Activated T-helper 17 cell treated with anti-CD3 and anti-CD28 coated beads, Interleukin-2, amount 50 U/mL, for 72 hours (primary cell): ENCODE measurements around the gene GCSAM. TPM values are rescaled to one million over a fixed set of nuclear protein-coding genes. Genes with fewer than 3 reads are reported as not detected.

Experiments used
- ATAC-seq: fragments of 150-1000 bp; cut with Tn5 transposase; replicated peaks from 2 replicates; pipeline ENCODE4 v1.10.0; 2021; ENCODE audit warnings: mild to moderate bottlenecking, moderate library complexity
- H3K27ac Mint-ChIP-seq: one replicate; pipeline ENCODE4 v1.8.0; 2022; ENCODE audit warnings: mixed read lengths
- H3K27me3 Mint-ChIP-seq: one replicate; pipeline ENCODE4 v1.8.0; 2022; ENCODE audit warnings: mixed read lengths
- H3K36me3 Mint-ChIP-seq: one replicate; pipeline ENCODE4 v1.8.0; 2022; ENCODE audit warnings: low read depth, mild to moderate bottlenecking, mixed read lengths
- H3K4me1 Mint-ChIP-seq: one replicate; pipeline ENCODE4 v1.8.0; 2022; ENCODE audit warnings: mixed read lengths
- H3K4me3 Mint-ChIP-seq: one replicate; pipeline ENCODE4 v1.8.0; 2022; ENCODE audit warnings: mild to moderate bottlenecking, mixed read lengths
- H3K9me3 Mint-ChIP-seq: one replicate; pipeline ENCODE4 v1.8.0; 2022; ENCODE audit warnings: mixed read lengths
- total RNA-seq, 2 donors: library from RNA; stranded (reverse); gene quantifications; one replicate each; pipeline ENCODE4 v1.2.3, GENCODE V29; 2022

The GCSAM gene
- 10 to 100 TPM; 13.5 to 18.6 TPM for total RNA-seq

GRCh38 chr3:112132975-112133448 is at the start of gene GCSAM:
Gene GCSAM, minus strand, starts transcription at chr3:112133248. Its CDS starts 128 bp downstream, at chr3:112133120.
- H3K36me3 Mint-ChIP-seq = peaks cover 16% of the 10 kb centered on the region
- peak; percentile 85 for ATAC-seq
- H3K4me1 Mint-ChIP-seq = peaks cover 63% of the 10 kb centered on the region
- H3K9me3 Mint-ChIP-seq = no peaks in the 10 kb centered on the region
- H3K27me3 Mint-ChIP-seq = no peaks in the 10 kb centered on the region
- H3K4me3 Mint-ChIP-seq = peak within 1 kb of the TSS; percentile 93
- peak within 1 kb of the TSS; percentile 96 for H3K27ac Mint-ChIP-seq

DNA sequence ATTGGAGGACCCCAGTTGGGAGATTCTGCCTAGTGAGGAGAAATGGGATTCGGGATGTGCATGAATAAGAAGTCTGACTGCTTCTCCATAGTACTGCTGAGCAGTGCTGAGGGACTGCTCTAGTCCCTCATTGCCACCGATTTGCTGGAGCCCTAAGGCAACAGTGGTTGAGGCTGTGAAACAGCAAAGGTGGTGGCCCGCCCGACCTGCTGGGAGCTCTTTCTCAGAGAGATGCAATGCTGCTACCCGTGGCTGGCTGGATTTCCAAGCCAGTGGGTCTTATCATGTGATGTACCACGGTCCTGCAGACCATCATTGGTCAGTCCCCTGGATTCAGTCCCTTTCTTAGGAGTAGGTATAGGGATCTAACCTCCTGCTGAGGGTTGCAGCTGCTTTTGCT is 42.6 kb upstream of the GCSAM start:
- Mint-ChIP-seq H3K4me3 (no peak overlapping the region), H3K36me3 (no peaks in the 10 kb centered on the region), H3K4me1 (no peaks in the 10 kb centered on the region), H3K27me3 (no peaks in the 10 kb centered on the region), H3K27ac (no peak overlapping the region), H3K9me3 (no peaks in the 10 kb centered on the region)
- no peak for ATAC-seq

- ATAC-seq = no peak
- H3K4me3 Mint-ChIP-seq = no peak overlapping the region
- H3K36me3 Mint-ChIP-seq = no peaks in the 10 kb centered on the region
- H3K27me3 Mint-ChIP-seq = no peaks in the 10 kb centered on the region
- no peaks in the 10 kb centered on the region for H3K4me1 Mint-ChIP-seq
- H3K27ac Mint-ChIP-seq = no peak overlapping the region
- no peaks in the 10 kb centered on the region for H3K9me3 Mint-ChIP-seq
Observed at GRCh38 chr3:112175037-112175436, 42.0 kb upstream of the GCSAM start.

GRCh38 chr3:112171144-112171543 is 38.1 kb upstream of the GCSAM start:
- Mint-ChIP-seq H3K4me3 (no peak overlapping the region), H3K27ac (no peak overlapping the region), H3K27me3 (no peaks in the 10 kb centered on the region), H3K9me3 (no peaks in the 10 kb centered on the region), H3K36me3 (no peaks in the 10 kb centered on the region), H3K4me1 (no peaks in the 10 kb centered on the region)
- no peak for ATAC-seq

DNA sequence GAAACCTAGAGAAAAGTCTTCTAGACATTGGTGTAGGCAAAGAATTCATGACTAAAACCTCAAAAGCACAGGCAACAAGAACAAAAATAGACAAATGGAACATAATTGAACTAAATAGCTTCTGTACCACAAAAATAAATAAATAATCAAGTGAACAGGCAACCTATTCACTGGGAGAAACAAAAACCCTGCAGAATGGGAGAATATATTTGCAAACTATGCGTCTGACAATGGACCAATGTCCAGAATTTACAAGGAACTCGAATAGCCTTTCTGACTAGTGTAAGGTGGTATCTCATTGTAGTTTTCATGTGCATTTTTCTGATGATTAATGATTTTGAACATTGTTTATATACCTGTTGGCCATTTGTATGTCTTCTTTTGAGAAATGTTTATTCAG is 37.0 kb upstream of the GCSAM start:
- no peaks in the 10 kb centered on the region for H3K4me1 Mint-ChIP-seq
- no peaks in the 10 kb centered on the region for H3K9me3 Mint-ChIP-seq
- H3K36me3 Mint-ChIP-seq = no peaks in the 10 kb centered on the region
- H3K27ac Mint-ChIP-seq = no peak overlapping the region
- H3K4me3 Mint-ChIP-seq = no peak overlapping the region
- ATAC-seq = no peak
- no peaks in the 10 kb centered on the region for H3K27me3 Mint-ChIP-seq

DNA sequence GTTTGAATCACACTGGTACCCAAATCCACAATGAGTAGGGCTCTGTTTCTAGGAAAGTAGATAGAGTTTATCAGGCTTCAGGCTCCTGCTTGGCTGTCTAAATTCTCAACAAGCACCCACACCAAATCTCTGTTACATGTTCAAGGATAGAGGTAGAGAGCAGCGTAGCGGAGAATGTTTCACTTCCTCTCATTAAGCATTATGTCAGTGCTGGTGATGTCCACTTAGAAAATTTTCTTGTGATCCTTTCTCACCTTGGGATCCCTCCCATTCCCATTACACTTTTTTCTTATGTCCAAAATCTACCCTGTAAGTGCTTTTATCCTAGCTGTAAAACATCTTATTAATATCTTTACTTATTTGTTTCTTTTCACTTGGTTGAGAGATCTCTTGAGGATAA is 34.7 kb upstream of the GCSAM start:
- Mint-ChIP-seq H3K27ac (no peak overlapping the region), H3K9me3 (no peaks in the 10 kb centered on the region), H3K4me3 (no peak overlapping the region), H3K27me3 (no peaks in the 10 kb centered on the region), H3K4me1 (no peaks in the 10 kb centered on the region), H3K36me3 (no peaks in the 10 kb centered on the region)
- no peak for ATAC-seq

DNA sequence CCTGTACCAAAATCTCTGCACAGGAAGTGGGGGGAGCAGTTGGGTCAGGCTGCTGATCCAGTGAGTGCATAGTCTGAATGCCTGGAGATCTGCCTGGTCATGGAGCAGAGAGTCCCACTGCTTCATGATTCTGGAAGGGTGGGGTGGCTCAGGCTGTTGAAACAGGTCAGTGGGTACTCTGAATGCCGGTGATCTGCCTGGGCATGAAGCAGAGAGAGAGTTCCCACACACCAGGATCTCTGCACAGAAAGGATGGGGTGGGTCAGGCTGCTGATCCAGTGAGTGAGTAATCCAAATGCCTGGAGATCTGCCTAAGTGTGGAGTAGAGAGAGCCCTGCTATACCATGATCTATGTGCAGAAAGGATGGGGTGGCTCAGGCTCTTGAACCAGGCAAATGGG is 16.1 kb upstream of the GCSAM start:
- H3K9me3 Mint-ChIP-seq = peaks cover 5% of the 10 kb centered on the region
- H3K4me1 Mint-ChIP-seq = no peaks in the 10 kb centered on the region
- H3K4me3 Mint-ChIP-seq = no peak overlapping the region
- ATAC-seq = no peak
- no peak overlapping the region for H3K27ac Mint-ChIP-seq
- no peaks in the 10 kb centered on the region for H3K27me3 Mint-ChIP-seq
- no peaks in the 10 kb centered on the region for H3K36me3 Mint-ChIP-seq

DNA sequence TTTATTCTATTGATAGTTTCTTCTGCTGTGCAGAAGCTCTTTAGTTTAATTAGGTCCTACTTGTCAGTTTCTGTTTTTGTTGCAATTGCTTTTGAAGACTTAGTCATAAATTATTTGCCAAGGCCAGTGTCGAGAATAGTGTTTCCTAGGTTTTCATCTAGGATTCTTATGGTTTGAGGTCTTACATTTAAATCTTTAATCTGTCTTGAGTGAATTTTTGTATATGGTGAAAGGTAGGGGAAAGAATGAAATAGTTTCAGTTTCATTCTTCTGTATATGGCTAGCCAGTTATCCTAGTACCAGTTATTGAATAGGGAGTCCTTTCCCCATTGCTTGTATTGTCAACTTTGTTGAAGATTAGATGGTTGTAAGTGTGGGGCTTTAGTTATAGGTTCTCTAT is 10.6 kb upstream of the GCSAM start:
- peak; percentile 61 for ATAC-seq
- H3K4me1 Mint-ChIP-seq = peaks cover 14% of the 10 kb centered on the region
- peak overlapping the region; percentile 54 for H3K4me3 Mint-ChIP-seq
- H3K27ac Mint-ChIP-seq = peak overlapping the region; percentile 78
- H3K9me3 Mint-ChIP-seq = peaks cover 5% of the 10 kb centered on the region
- H3K36me3 Mint-ChIP-seq = no peaks in the 10 kb centered on the region
- H3K27me3 Mint-ChIP-seq = no peaks in the 10 kb centered on the region

- H3K27me3 Mint-ChIP-seq = no peaks in the 10 kb centered on the region
- no peaks in the 10 kb centered on the region for H3K36me3 Mint-ChIP-seq
- peaks cover 5% of the 10 kb centered on the region for H3K9me3 Mint-ChIP-seq
Observed at GRCh38 chr3:112143251-112143650, 10.2 kb upstream of the GCSAM start.

GRCh38 chr3:112141293-112141692 is 8.2 kb upstream of the GCSAM start:
- Mint-ChIP-seq H3K9me3 (no peaks in the 10 kb centered on the region), H3K36me3 (no peaks in the 10 kb centered on the region), H3K27me3 (no peaks in the 10 kb centered on the region), H3K4me1 (peaks cover 24% of the 10 kb centered on the region), H3K4me3 (no peak overlapping the region), H3K27ac (no peak overlapping the region)
- ATAC-seq = no peak

More at GRCh38 chr3:112143251-112143650, 10.2 kb upstream of the GCSAM start:
- Mint-ChIP-seq H3K4me1 (peaks cover 14% of the 10 kb centered on the region), H3K27ac (peak overlapping the region; percentile 78), H3K4me3 (peak overlapping the region; percentile 54)
- peak; percentile 90 for ATAC-seq

GRCh38 chr3:112140584-112140983 is 7.5 kb upstream of the GCSAM start:
- peak; percentile 67 for ATAC-seq
- Mint-ChIP-seq H3K4me3 (peak overlapping the region; percentile 14), H3K27ac (peak overlapping the region; percentile 79), H3K27me3 (no peaks in the 10 kb centered on the region), H3K4me1 (peaks cover 31% of the 10 kb centered on the region), H3K9me3 (no peaks in the 10 kb centered on the region), H3K36me3 (no peaks in the 10 kb centered on the region)

DNA sequence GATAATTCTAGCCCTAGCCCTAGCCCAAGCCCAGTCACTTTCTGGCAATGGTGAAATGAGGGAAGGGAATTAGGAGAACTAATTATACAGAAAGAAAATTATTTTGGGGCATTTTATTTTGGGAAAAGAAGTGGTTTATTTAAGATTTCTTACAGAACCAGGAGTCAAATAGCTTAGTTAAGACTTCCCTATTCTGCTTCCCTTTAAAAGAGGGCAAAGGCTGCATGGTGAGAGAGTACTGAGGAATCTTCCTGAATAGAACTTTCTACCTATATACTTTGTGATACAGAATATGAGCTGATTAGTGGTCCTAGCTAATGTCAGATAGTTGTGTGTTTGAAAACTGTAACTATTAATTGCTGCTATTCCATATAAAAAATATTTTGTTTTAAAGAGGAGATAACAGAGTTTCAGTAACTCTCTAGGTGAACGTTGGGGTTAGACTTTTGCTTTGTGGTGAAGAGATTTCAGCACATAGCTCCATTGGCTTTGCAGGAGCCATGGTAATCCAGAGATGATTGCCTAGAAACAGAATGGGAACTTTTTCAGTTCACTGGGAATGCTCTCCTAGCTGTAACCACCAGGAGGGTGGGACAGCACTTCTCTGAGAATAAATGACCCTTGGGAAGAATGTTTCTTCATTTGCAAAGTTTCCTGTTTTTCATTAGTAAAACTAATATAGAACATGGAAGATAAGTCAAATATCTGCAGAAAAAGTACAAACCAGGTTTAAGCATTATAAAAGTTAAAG is 5.3 kb upstream of the GCSAM start:
- Mint-ChIP-seq H3K4me3 (no peak overlapping the region), H3K27ac (no peak overlapping the region), H3K36me3 (no peaks in the 10 kb centered on the region), H3K9me3 (no peaks in the 10 kb centered on the region), H3K4me1 (peaks cover 39% of the 10 kb centered on the region), H3K27me3 (no peaks in the 10 kb centered on the region)
- ATAC-seq = no peak

GRCh38 chr3:112137781-112138180 is 4.7 kb upstream of the GCSAM start:
- no peaks in the 10 kb centered on the region for H3K36me3 Mint-ChIP-seq
- H3K9me3 Mint-ChIP-seq = no peaks in the 10 kb centered on the region
- H3K27ac Mint-ChIP-seq = no peak overlapping the region

GRCh38 chr3:112136959-112137693 is 4.1 kb upstream of the GCSAM start:
- Mint-ChIP-seq H3K4me1 (peaks cover 42% of the 10 kb centered on the region), H3K4me3 (no peak overlapping the region)

More at GRCh38 chr3:112137781-112138180, 4.7 kb upstream of the GCSAM start:
- no peaks in the 10 kb centered on the region for H3K27me3 Mint-ChIP-seq
- H3K4me1 Mint-ChIP-seq = peaks cover 42% of the 10 kb centered on the region
- no peak overlapping the region for H3K4me3 Mint-ChIP-seq
- ATAC-seq = no peak

GRCh38 chr3:112136046-112136445 is 3.0 kb upstream of the GCSAM start:
- ATAC-seq = no peak
- Mint-ChIP-seq H3K36me3 (no peaks in the 10 kb centered on the region), H3K4me1 (peaks cover 46% of the 10 kb centered on the region), H3K9me3 (no peaks in the 10 kb centered on the region), H3K27ac (peak overlapping the region; percentile 96), H3K4me3 (peak overlapping the region; percentile 26), H3K27me3 (no peaks in the 10 kb centered on the region)

More at GRCh38 chr3:112136959-112137693, 4.1 kb upstream of the GCSAM start:
- H3K27ac Mint-ChIP-seq = peak overlapping the region; percentile 96
- ATAC-seq = no peak
- no peaks in the 10 kb centered on the region for H3K36me3 Mint-ChIP-seq
- no peaks in the 10 kb centered on the region for H3K9me3 Mint-ChIP-seq
- no peaks in the 10 kb centered on the region for H3K27me3 Mint-ChIP-seq
